Measurements from ENCODE around the gene RUNX3.
A peak's percentile ranks its signal among the peaks of the same experiment; 100 is the strongest.

The RUNX3 gene

GRCh38 chr1:24931146-24931467, 1.0 kb upstream of the RUNX3 start:
- DNase-seq (ENCODE audit: low read depth in 3 of 3, low spot score in 1 of 3): no peak

GRCh38 chr1:24929398-24930259, 447 bp downstream of the RUNX3 start:
- peak in 1 of 3 donors; percentile 39 for DNase-seq (ENCODE audit: low read depth in 3 of 3, low spot score in 1 of 3)

GRCh38 chr1:24928689-24929397, 1.2 kb downstream of the RUNX3 start:
- peak in 2 of 3 donors; percentile 24 to 41 for DNase-seq (ENCODE audit: low read depth in 3 of 3, low spot score in 1 of 3)

GRCh38 chr1:24927988-24928688, 1.9 kb downstream of the RUNX3 start:
- DNase-seq (ENCODE audit: low read depth in 3 of 3, low spot score in 1 of 3): no peak

- no peak for DNase-seq (ENCODE audit: low read depth in 3 of 3, low spot score in 1 of 3)
Observed at GRCh38 chr1:24927473-24927872, 2.6 kb downstream of the RUNX3 start.

GRCh38 chr1:24926563-24927249, 3.4 kb downstream of the RUNX3 start:
- DNase-seq (ENCODE audit: low read depth in 3 of 3, low spot score in 1 of 3): no peak

GRCh38 chr1:24925963-24926362, 4.1 kb downstream of the RUNX3 start:
- DNase-seq (ENCODE audit: low read depth in 3 of 3, low spot score in 1 of 3): no peak

- DNase-seq (ENCODE audit: low read depth in 3 of 3, low spot score in 1 of 3): peak; percentile 62 to 69 (median 67)
Observed at GRCh38 chr1:24925082-24925779, 4.8 kb downstream of the RUNX3 start.

- no peak for DNase-seq (ENCODE audit: low read depth in 3 of 3, low spot score in 1 of 3)
Observed at GRCh38 chr1:24923485-24924113, 6.5 kb downstream of the RUNX3 start.

GRCh38 chr1:24921938-24922662, 8.0 kb downstream of the RUNX3 start:
- no peak for DNase-seq (ENCODE audit: low read depth in 3 of 3, low spot score in 1 of 3)

GRCh38 chr1:24921412-24921811, 8.7 kb downstream of the RUNX3 start:
- no peak for DNase-seq (ENCODE audit: low read depth in 3 of 3, low spot score in 1 of 3)

- no peak for DNase-seq (ENCODE audit: low read depth in 3 of 3, low spot score in 1 of 3)
Observed at GRCh38 chr1:24920533-24920925, 9.5 kb downstream of the RUNX3 start.

GRCh38 chr1:24919791-24920532, 10.1 kb downstream of the RUNX3 start:
- no peak for DNase-seq (ENCODE audit: low read depth in 3 of 3, low spot score in 1 of 3)

- no peak for DNase-seq (ENCODE audit: low read depth in 3 of 3, low spot score in 1 of 3)
Observed at GRCh38 chr1:24918995-24919605, 11.0 kb downstream of the RUNX3 start.

- DNase-seq (ENCODE audit: low read depth in 3 of 3, low spot score in 1 of 3): no peak
Observed at GRCh38 chr1:24918370-24918769, 11.7 kb downstream of the RUNX3 start.

- DNase-seq (ENCODE audit: low read depth in 3 of 3, low spot score in 1 of 3): no peak
Observed at GRCh38 chr1:24917327-24918074, 12.6 kb downstream of the RUNX3 start.

- DNase-seq (ENCODE audit: low read depth in 3 of 3, low spot score in 1 of 3): no peak
Observed at GRCh38 chr1:24915816-24916602, 14.1 kb downstream of the RUNX3 start.
